Cardiac septum (tissue), 1 donor: ENCODE data around the gene MFAP4. TPM values are rescaled to one million over a fixed set of nuclear protein-coding genes. Genes with fewer than 3 reads are reported as not detected.
"Not testable (repeated sequence)": the region's sequence is repeated elsewhere in the genome, so short reads cannot be mapped to it uniquely, and the experiment has no call there.

Experiments used
- DNase-seq: peaks from one replicate; pipeline ENCODE4 v3.0.0-alpha.2; 2020; ENCODE audit warnings: low spot score
- intact Hi-C: fragments of 100-400 bp; cut with DNase I; formaldehyde crosslinking; loops from one replicate; pipeline ENCODE4 v1.14.0; 2022
- total RNA-seq: library from RNA; stranded (reverse); fragmentation: NEBNext Ultra II Directional; extraction: Animal tissue kit (Norgen Biotek cat#: 25700); gene quantifications from one replicate; pipeline ENCODE4 v1.2.1, GENCODE V29; 2021
- donor health status: DM: no; HTN: no; CAD: no.

Gene MFAP4
- total RNA-seq, 1 donor from 2014 or later: 46.2 TPM

- peak; percentile 98 for DNase-seq
- intact Hi-C loops: loop anchor here (1.0 to 10.0 kb wide), 3 partner anchors 85 to 404 kb away; no protein-coding TSS in a partner anchor
These were observed 24.5 kb downstream of the MFAP4 start, which contains the start of gene B9D1 for GRCh38 chr17:19362277-19363113. Gene B9D1 (minus strand): TSS chr17:19362723. CDS start chr17:19362569, 154 bp downstream.

GRCh38 chr17:19361944-19362276, 25.1 kb downstream of the MFAP4 start:
- DNase-seq: no peak
- intact Hi-C loops: loop anchor here (2.0 to 10.0 kb wide), 2 partner anchors 143 to 405 kb away; no protein-coding TSS in a partner anchor

GRCh38 chr17:19361326-19361725, 25.7 kb downstream of the MFAP4 start:
- intact Hi-C loops: loop anchor here (10.0 kb wide), 1 partner anchor 143 kb away; no protein-coding TSS in a partner anchor
- no peak for DNase-seq

GRCh38 chr17:19360772-19361171, 26.2 kb downstream of the MFAP4 start:
- no peak for DNase-seq
- intact Hi-C loops: loop anchor here (10.0 kb wide), 1 partner anchor 144 kb away; no protein-coding TSS in a partner anchor

- DNase-seq: no peak
These were observed 27.1 kb downstream of the MFAP4 start for GRCh38 chr17:19359856-19360255.

GRCh38 chr17:19359151-19359550, 27.8 kb downstream of the MFAP4 start:
- intact Hi-C loops: no loop called here
- no peak for DNase-seq

More at GRCh38 chr17:19359856-19360255, 27.1 kb downstream of the MFAP4 start:
- intact Hi-C loops: loop anchor here (10.0 kb wide), 1 partner anchor 145 kb away; no protein-coding TSS in a partner anchor

- no peak for DNase-seq
- intact Hi-C loops: no loop called here
These were observed 29.2 kb downstream of the MFAP4 start for GRCh38 chr17:19357761-19358160.

GRCh38 chr17:19357351-19357750, 29.6 kb downstream of the MFAP4 start:
- no peak for DNase-seq
- intact Hi-C loops: no loop called here

GRCh38 chr17:19354748-19355147, 32.2 kb downstream of the MFAP4 start:
- DNase-seq: no peak
- intact Hi-C loops: no loop called here

- DNase-seq, intact Hi-C loops: not testable (repeated sequence)
These were observed 33.6 kb downstream of the MFAP4 start for GRCh38 chr17:19353401-19353800.

- no peak for DNase-seq
- intact Hi-C loops: no loop called here
These were observed 38.2 kb downstream of the MFAP4 start for GRCh38 chr17:19348806-19349205.

- intact Hi-C loops: no loop called here
- peak; percentile 20 for DNase-seq
These were observed 38.8 kb downstream of the MFAP4 start for GRCh38 chr17:19348081-19348650.

GRCh38 chr17:19347323-19348080, 39.5 kb downstream of the MFAP4 start:
- intact Hi-C loops: no loop called here
- peak; percentile 74 for DNase-seq

- intact Hi-C loops: no loop called here
- DNase-seq: peak; percentile 87
These were observed 40.4 kb downstream of the MFAP4 start for GRCh38 chr17:19346351-19347255.

- peak; percentile 58 for DNase-seq
- intact Hi-C loops: no loop called here
These were observed 41.3 kb downstream of the MFAP4 start for GRCh38 chr17:19345486-19346350.

- intact Hi-C loops: no loop called here
- peak; percentile 63 for DNase-seq
These were observed 41.9 kb downstream of the MFAP4 start for GRCh38 chr17:19345067-19345460.

GRCh38 chr17:19344311-19345066, 42.5 kb downstream of the MFAP4 start:
- DNase-seq: peak; percentile 71
- intact Hi-C loops: no loop called here
